H9 (cell line): ENCODE results near the gene ANKRD13D. TPM values are rescaled to one million over a fixed set of nuclear protein-coding genes. Genes with fewer than 3 reads are reported as not detected.

Experiments used
- DNase-seq: peaks from one replicate; pipeline ENCODE4 v3.0.0-alpha.2; 2017
- H2AFZ ChIP-seq: one replicate; pipeline ENCODE4 v1.6.1; 2013; ENCODE audit warnings: mild to moderate bottlenecking, low read length, control low read depth, moderate library complexity
- H2AK5ac ChIP-seq: 2 replicates; pipeline ENCODE4 v1.6.1; 2013; ENCODE audit warnings: low read length, control low read depth, mixed read lengths; ENCODE audit not compliant: insufficient read length
- H2BK120ac ChIP-seq: one replicate; pipeline ENCODE4 v1.6.1; 2013; ENCODE audit warnings: low read depth, mild to moderate bottlenecking, low read length, control low read depth, inconsistent platforms; ENCODE audit not compliant: poor library complexity, severe bottlenecking
- H2BK12ac ChIP-seq: 2 replicates; pipeline ENCODE4 v1.6.1; 2013; ENCODE audit warnings: low read length, control low read depth, mixed read lengths, low read depth; ENCODE audit not compliant: insufficient read length
- H2BK15ac ChIP-seq: 2 replicates; pipeline ENCODE4 v1.6.1; 2013; ENCODE audit warnings: low read depth, low read length, control low read depth
- H2BK20ac ChIP-seq: one replicate; pipeline ENCODE4 v1.6.1; 2013; ENCODE audit warnings: low read depth, mild to moderate bottlenecking, low read length, control low read depth, inconsistent platforms; ENCODE audit not compliant: poor library complexity, severe bottlenecking
- H2BK5ac ChIP-seq: 2 replicates; pipeline ENCODE4 v1.6.1; 2013; ENCODE audit warnings: low read length, control low read depth, mixed read lengths; ENCODE audit not compliant: insufficient read length
- H3K14ac ChIP-seq: 2 replicates; pipeline ENCODE4 v1.6.1; 2013; ENCODE audit warnings: low read length, control low read depth; ENCODE audit not compliant: insufficient read depth
- H3K18ac ChIP-seq: 2 replicates; pipeline ENCODE4 v1.6.1; 2013; ENCODE audit warnings: low read depth, mild to moderate bottlenecking, mixed read lengths, low read length, control low read depth; ENCODE audit not compliant: insufficient read length
- H3K23ac ChIP-seq: 2 replicates; pipeline ENCODE4 v1.6.1; 2013; ENCODE audit warnings: low read length, control low read depth, mixed read lengths, low read depth; ENCODE audit not compliant: insufficient read length
- H3K23me2 ChIP-seq: 2 replicates; pipeline ENCODE4 v1.6.1; 2013; ENCODE audit warnings: low read depth, mild to moderate bottlenecking, mixed read lengths, low read length, control low read depth; ENCODE audit not compliant: insufficient read length, poor library complexity, severe bottlenecking
- H3K27ac ChIP-seq: 2 replicates; pipeline ENCODE4 v1.5.1; 2013; ENCODE audit warnings: low read length, control low read depth, mixed read lengths, low read depth; ENCODE audit not compliant: insufficient read length
- H3K27me3 ChIP-seq: 2 replicates; pipeline ENCODE4 v1.6.1; 2013; ENCODE audit warnings: low read length, control low read depth, inconsistent platforms; ENCODE audit not compliant: insufficient read depth
- H3K4ac ChIP-seq: 2 replicates; pipeline ENCODE4 v1.6.1; 2013; ENCODE audit warnings: low read depth, mild to moderate bottlenecking, control low read depth, inconsistent platforms, low read length, moderate library complexity
- H3K4me1 ChIP-seq: 2 replicates; pipeline ENCODE4 v1.6.1; 2013; ENCODE audit warnings: low read length, control low read depth, inconsistent platforms; ENCODE audit not compliant: insufficient read depth
- H3K4me2 ChIP-seq: 2 replicates; pipeline ENCODE4 v1.6.1; 2013; ENCODE audit warnings: low read length, control low read depth, mixed read lengths; ENCODE audit not compliant: insufficient read length, insufficient read depth
- H3K56ac ChIP-seq: 2 replicates; pipeline ENCODE4 v1.6.1; 2013; ENCODE audit warnings: low read depth, mild to moderate bottlenecking, mixed read lengths, low read length, control low read depth; ENCODE audit not compliant: insufficient read length
- H3K79me1 ChIP-seq: 2 replicates; pipeline ENCODE4 v1.6.1; 2013; ENCODE audit warnings: low read depth, mild to moderate bottlenecking, moderate library complexity, low read length, control low read depth, inconsistent platforms; ENCODE audit not compliant: insufficient read depth, poor library complexity, severe bottlenecking
- H3K79me2 ChIP-seq: 2 replicates; pipeline ENCODE4 v1.6.1; 2013; ENCODE audit warnings: low read length, control low read depth, inconsistent platforms; ENCODE audit not compliant: insufficient read depth
- H3K9ac ChIP-seq: 2 replicates; pipeline ENCODE4 v1.6.1; 2013; ENCODE audit warnings: low read length, control low read depth, mixed read lengths; ENCODE audit not compliant: insufficient read length; ENCODE audit errors: extremely low read depth
- H3K9me3 ChIP-seq: one replicate; pipeline ENCODE4 v1.6.1; 2013; ENCODE audit warnings: low read depth, low read length, inconsistent platforms; ENCODE audit not compliant: control insufficient read depth
- H3T11ph ChIP-seq: one replicate; pipeline ENCODE4 v1.6.1; 2013; ENCODE audit warnings: mild to moderate bottlenecking, low read length, control low read depth, inconsistent platforms
- H4K20me1 ChIP-seq: one replicate; pipeline ENCODE4 v1.6.1; 2013; ENCODE audit not compliant: control insufficient read depth, insufficient read length, insufficient read depth
- H4K5ac ChIP-seq: 2 replicates; pipeline ENCODE4 v1.6.1; 2013; ENCODE audit warnings: low read depth, mild to moderate bottlenecking, mixed read lengths, low read length, control low read depth; ENCODE audit not compliant: insufficient read length
- H4K8ac ChIP-seq: replicated peaks from 2 replicates; pipeline ENCODE4 v1.6.1; 2013; ENCODE audit warnings: low read length, control low read depth, mixed read lengths, low read depth; ENCODE audit not compliant: insufficient read length
- H4K91ac ChIP-seq: 2 replicates; pipeline ENCODE4 v1.6.1; 2013; ENCODE audit warnings: low read depth, mild to moderate bottlenecking, moderate library complexity, mixed read lengths, low read length, control low read depth; ENCODE audit not compliant: insufficient read length
- H3K27ac Mint-ChIP-seq, 3 experiments: 2 replicates in 2 of 3; 3 replicates in 1 of 3; pipeline ENCODE4 v1.8.0; 2020 to 2021; ENCODE audit warnings: mixed read lengths in 3 of 3, mild to moderate bottlenecking in 1 of 3, moderate library complexity in 1 of 3
- H3K27me3 Mint-ChIP-seq: 2 replicates; pipeline ENCODE4 v1.8.0; 2021; ENCODE audit warnings: low read depth, mild to moderate bottlenecking, moderate library complexity, mixed read lengths
- H3K36me3 Mint-ChIP-seq, 3 experiments: 2 replicates in 2 of 3; 3 replicates in 1 of 3; pipeline ENCODE4 v1.8.0; 2020 to 2021; ENCODE audit warnings: low read depth in 3 of 3, mixed read lengths in 3 of 3; ENCODE audit not compliant: insufficient read depth in 1 of 3
- H3K4me1 Mint-ChIP-seq, 2 experiments: 2 replicates each; pipeline ENCODE4 v1.8.0; 2020; ENCODE audit warnings: mixed read lengths in 2 of 2
- H3K4me3 Mint-ChIP-seq, 2 experiments: 2 replicates in 1 of 2; 3 replicates in 1 of 2; pipeline ENCODE4 v1.8.0; 2020 to 2021; ENCODE audit warnings: mild to moderate bottlenecking in 2 of 2, mixed read lengths in 2 of 2, moderate library complexity in 1 of 2
- H3K9me3 Mint-ChIP-seq, 2 experiments: 2 replicates in 1 of 2; 3 replicates in 1 of 2; pipeline ENCODE4 v1.8.0; 2020; ENCODE audit warnings: mild to moderate bottlenecking in 2 of 2, mixed read lengths in 2 of 2, moderate library complexity in 1 of 2
- CTCF ChIP-seq: fragments of 200-600 bp; sonication (generic); conservative IDR thresholded peaks from 3 replicates; pipeline ENCODE4 v1.8.0; 2021; ENCODE audit warnings: antibody characterized with exemption, mild to moderate bottlenecking
- WGBS: extraction: QIAGEN DNeasy Blood & Tissue Kit; methylation state at CpG from one replicate; pipeline ENCODE4 v1.1.7; 2013; ENCODE audit warnings: missing lambda C conversion rate, low lambda C conversion rate, mixed read lengths; ENCODE audit not compliant: insufficient read length; ENCODE audit errors: extremely low coverage; 5-methylcytosine and 5-hydroxymethylcytosine counted together
- total RNA-seq: library from RNA; stranded (reverse); gene quantifications from 2 replicates; pipeline ENCODE4 v1.2.1, GENCODE V29; 2021

The ANKRD13D gene
- total RNA-seq, 1 experiment from 2014 or later: 42.1 TPM

GRCh38 chr11:67320011-67320410, 30.9 kb downstream of the ANKRD13D start:
- H3K18ac ChIP-seq: no peak overlapping the region
- H3K4me2 ChIP-seq: no peak overlapping the region
- no peak overlapping the region for H3K23ac ChIP-seq
- H2BK5ac ChIP-seq: no peak overlapping the region
- H3K14ac ChIP-seq: no peak overlapping the region
- H3K27ac ChIP-seq: no peak overlapping the region
- H3T11ph ChIP-seq: no peak overlapping the region
- H2BK15ac ChIP-seq: no peak overlapping the region
- H3K79me2 ChIP-seq: no peaks in the 10 kb centered on the region
- TF ChIP-seq CTCF: no peak
- no peak overlapping the region for H4K8ac ChIP-seq
- H3K79me1 ChIP-seq: no peaks in the 10 kb centered on the region
- H2AFZ ChIP-seq: no peak overlapping the region
- H2BK20ac ChIP-seq: no peak overlapping the region
- H3K9me3 ChIP-seq: no peaks in the 10 kb centered on the region
- H3K23me2 ChIP-seq: peaks cover 14% of the 10 kb centered on the region
- no peak overlapping the region for H2BK12ac ChIP-seq
- H3K9ac ChIP-seq: no peak overlapping the region
- Mint-ChIP-seq H3K27me3 (peaks cover 40% of the 10 kb centered on the region), H3K36me3 (no peaks in the 10 kb centered on the region), H3K9me3 (no peaks in the 10 kb centered on the region; a peak in 1 of 5 replicates), H3K27ac (no peak overlapping the region; a peak in 1 of 7 replicates), H3K4me3 (no peak overlapping the region), H3K4me1 (peaks cover 4 to 6% of the 10 kb centered on the region in 2 experiments)
- H3K4me1 ChIP-seq: no peaks in the 10 kb centered on the region
- H4K91ac ChIP-seq: no peak overlapping the region
- DNase-seq: no peak
- H4K20me1 ChIP-seq: peaks cover 3% of the 10 kb centered on the region
- no peak overlapping the region for H3K4ac ChIP-seq
- H2BK120ac ChIP-seq: no peak overlapping the region
- H3K27me3 ChIP-seq: peaks cover 11% of the 10 kb centered on the region
- no CpG with 5 or more reads among the region's 3 CpGs for WGBS
- H4K5ac ChIP-seq: no peak overlapping the region
- H3K56ac ChIP-seq: no peak overlapping the region
- no peak overlapping the region for H2AK5ac ChIP-seq
